T-helper 22 cell (primary cell): ENCODE results near the gene KCNK18.

Source experiments
- DNase-seq: peaks from one replicate; pipeline ENCODE4 v3.0.0-alpha.2; 2020; ENCODE audit warnings: low read depth

Gene KCNK18

GRCh38 chr10:117197189-117197588 is at the start of gene KCNK18:
Gene KCNK18 (plus strand): TSS chr10:117197489. CDS start chr10:117197489, 0 bp downstream.
- no peak for DNase-seq

DNA sequence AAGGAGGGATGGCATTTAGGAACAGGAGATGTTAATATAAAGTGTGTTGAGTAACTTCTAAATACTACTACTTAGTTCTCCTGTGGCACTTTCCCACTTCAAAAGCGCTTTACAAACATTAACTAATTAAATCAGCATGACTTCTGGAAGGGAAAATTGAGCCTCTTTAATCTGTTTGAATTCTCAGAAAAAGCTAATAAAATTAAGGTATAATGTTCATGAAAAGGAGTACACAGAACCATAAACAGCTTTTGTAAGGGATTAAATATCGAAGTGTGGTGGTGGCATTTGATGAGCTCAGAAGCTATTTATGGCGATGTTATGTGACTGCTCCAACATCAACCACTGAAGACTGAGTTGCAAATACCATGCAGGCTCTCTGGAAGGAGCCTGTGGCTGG is 49.0 kb upstream of the KCNK18 start:
- DNase-seq = no peak

DNA sequence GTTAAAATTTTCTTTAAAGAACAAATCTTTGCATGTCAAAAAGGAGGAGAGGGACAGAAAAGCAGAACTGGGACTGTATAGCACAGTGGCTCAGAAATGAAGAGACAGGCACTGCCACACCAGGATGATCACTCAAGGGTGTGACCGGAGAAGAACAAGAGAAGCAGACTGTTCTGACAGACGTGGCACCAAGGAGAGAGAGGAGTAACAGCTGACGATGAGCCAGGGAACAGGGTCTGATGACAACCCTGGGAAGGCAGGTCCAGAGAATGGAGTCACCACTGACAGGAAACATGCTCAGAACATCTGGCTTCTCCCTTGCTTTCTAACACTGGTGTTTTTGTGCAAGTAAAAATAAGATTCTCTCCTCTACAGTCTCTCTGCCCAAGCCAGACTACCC is 44.6 kb upstream of the KCNK18 start:
- no peak for DNase-seq

- DNase-seq = no peak
Measured at GRCh38 chr10:117158297-117158696, 39.0 kb upstream of the KCNK18 start.

DNA sequence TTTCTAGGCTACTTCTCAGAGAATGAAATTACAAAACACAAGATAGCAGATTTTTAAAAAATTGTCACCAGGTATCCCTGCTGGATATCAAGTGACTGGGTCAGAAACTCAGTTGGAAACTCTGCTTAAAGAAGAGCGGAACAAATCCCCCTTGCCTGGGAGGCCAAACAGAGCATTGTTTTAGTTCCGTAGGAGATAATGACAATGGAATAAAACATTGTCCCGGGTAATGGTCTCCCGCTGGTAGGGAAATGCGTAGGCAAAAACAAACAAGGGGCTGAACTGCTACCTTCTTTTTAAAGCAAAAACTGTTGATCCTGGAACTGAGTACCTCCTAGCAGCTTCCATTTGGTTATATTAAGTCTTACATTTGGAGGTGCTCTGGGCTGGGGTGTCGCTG is 37.9 kb upstream of the KCNK18 start:
- DNase-seq = no peak

DNA sequence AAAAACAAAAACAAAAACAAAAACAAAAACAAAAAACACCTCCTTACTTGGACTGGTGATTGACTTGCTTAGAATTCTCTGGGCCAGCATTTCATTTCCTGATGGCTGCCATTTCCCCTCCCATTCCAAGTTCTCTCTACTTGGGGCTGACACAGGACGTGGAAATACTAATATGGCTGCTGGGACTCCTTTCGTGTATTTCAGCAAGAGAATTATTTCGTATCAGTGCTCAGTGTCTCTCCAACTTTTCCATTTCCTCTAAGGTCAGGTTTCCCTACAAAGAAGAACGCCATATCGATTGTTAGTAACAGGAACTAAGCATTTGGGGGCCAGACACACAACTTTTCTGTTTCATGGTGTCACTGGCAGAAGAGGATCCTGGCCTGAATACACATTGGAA is 36.7 kb upstream of the KCNK18 start:
- no peak for DNase-seq

- no peak for DNase-seq
Measured at GRCh38 chr10:117161386-117162033, 35.8 kb upstream of the KCNK18 start.

- DNase-seq = no peak
Measured at GRCh38 chr10:117162093-117163060, 34.9 kb upstream of the KCNK18 start.

DNA sequence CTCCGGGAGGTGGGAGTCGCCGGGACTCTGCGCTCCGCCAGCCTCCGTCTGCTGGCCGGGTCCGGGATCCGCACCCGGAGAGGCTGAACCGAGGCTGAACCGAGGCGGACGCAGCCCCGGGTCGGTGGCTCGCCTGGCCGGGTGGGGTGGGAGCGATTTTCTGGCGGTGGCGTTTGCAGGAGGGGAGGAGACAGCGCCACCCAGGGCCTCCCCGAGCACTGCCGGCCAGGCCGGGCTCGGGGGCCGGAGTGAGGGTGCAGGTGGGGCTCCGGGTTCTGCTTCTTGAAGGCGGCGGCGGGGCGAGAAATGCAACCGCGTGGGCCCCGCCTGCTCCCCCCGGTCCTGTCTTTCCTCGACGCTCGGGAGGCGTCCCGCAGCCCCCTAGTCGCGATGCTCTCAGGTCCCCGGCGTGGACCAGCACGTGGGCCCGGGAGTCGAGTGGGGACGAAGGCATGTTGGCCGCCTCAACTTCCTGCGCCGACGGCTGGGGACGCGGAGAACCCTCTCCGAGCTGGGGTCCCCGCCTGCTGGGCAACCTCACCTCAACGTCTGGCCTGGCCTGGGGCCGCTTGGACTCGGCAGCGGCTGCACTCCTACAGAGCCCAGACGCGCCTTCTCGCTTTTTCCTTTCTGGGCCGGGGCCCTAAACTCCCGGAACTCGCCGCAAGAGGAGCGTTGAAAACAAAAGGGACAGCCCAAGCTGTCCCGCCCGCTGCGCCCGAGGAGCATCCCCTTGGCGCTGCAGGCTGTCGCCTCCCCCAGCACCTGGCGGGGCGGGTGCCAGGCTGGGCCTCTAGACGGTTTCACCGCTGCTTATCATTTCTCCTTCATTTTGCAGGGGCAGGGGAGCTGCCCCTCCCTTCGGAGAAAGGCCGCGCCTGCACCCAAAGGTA is 34.0 kb upstream of the KCNK18 start:
- no peak for DNase-seq

- DNase-seq = no peak
Measured at GRCh38 chr10:117163954-117164548, 33.2 kb upstream of the KCNK18 start.

DNA sequence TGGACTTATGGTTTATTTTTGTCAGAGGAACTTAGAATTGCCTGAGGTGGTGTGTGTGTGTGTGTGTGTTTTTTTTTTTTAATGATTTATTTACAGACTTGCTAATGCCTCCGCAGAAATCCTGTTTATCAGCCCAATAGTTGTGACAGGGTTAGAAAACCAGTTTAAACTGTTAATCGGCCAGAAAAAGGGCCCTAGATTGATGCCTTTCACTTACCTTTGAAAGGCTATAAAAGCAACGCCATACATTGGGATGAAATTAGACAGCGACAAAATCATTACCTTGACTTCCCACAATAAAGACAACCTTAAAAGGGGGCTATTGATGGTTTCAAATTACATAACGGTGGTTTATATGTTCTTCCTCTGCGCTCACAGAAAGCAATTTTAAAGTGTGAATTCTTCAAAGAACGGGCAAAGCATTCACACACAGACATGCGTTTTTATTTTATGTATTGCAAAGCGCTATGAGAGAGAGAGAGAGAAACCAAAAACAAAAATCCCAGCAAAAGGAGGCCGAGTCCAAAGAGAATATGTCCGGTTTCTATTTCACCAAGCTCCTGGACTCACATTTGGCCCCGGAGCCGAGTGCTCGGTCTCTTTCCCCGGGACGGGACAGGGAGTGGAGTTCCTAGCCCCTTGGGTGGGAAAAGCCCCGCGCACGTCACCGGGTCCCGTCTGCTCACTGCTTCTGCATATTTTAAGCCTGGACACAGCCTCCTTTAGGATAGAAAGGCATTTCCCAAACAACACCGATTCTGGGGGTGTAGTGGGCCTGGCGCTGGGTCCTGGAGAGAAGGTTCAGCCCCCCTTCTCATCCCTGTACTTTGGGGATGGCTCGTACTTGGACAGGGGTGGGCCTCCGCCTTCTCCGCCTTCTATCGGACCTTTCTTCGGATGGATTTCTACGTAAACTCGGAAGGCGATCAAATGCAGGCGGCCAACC is 32.4 kb upstream of the KCNK18 start:
- no peak for DNase-seq

DNA sequence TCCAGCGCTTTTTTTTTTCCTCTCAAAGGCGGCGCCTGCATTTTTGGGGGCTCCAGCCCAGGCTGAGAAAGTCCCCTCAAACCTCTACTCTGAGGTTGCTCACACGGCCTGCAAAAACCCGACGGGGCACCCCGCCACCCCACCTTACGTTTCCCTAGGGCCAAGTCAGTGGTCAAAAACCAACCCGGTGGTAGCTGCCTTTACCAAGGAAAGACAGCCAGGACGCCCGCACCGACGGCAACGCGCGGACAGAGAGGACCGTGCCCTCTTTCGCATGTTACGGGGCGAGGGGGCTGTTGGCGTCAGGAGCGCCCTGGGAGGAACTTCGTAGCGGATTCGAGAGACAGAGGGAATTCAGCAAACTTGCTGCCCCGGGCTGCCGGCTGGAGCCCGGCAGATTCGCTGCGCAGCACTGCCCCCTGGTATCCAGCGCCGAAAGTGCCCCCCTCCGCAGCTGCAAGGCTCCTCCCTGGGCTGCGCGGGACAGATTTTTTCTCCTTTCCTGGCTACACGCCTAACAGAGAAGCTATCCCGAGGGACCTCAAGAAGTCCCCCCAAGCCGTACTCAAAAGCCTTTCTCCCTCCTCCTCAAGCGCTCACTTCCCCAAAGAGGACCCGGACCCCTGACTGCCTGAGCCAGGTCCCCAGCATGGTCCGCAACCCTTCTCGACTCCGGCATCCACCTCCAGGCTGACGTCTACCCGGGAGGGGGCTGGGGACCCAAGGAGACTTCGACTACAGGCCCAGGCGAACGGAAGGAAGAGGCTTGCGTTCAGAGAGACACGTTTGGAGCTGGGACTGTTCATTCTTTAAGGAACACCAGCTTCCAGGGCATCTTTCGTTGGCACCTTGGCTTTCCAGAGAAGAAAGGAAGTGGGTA is 31.5 kb upstream of the KCNK18 start:
- DNase-seq = no peak

DNA sequence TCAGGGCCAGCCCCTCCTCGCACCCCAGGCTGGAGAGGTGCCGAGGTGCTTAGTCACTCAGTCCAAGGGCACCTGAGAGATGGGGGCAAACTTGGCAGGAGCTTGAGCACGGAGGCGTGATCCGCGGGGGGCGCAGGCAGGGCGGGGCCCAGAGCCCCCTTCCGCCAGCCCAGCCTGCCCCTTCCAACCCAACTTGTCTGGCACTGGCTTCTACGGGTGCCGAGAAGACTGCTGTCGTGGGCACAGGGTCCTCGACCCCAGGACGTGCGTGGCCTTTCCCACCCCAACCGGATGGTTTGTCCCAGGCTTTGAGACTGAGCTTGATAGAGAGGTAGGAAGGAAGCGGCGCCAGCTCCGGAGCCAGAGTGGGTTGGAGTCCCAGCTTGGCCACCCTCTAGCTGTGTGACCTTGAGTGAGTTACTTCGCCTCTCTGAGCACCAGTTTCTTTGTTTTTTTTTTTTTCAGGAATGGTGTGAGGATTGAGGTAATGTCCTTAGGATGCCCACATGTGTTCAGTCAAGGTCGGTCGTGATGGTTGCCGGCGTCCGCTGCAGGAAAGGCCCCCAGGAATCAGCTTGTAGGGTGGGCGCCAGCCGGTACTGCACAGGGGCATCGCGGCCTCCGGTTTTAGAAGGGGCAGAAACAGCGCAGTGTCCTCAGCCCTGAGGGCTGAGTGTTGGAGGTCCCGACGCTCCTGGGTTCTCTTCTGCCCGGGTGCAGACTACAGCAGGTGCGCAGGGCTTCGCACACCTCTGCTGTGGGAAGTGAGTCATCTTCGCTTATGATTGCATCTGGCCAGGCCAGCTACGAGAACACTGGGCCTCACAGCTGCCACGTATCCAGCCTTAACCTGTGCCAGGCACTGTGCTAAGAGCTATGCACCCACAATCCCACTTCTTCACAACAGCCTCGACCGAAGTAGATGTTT is 30.6 kb upstream of the KCNK18 start:
- DNase-seq = no peak

DNA sequence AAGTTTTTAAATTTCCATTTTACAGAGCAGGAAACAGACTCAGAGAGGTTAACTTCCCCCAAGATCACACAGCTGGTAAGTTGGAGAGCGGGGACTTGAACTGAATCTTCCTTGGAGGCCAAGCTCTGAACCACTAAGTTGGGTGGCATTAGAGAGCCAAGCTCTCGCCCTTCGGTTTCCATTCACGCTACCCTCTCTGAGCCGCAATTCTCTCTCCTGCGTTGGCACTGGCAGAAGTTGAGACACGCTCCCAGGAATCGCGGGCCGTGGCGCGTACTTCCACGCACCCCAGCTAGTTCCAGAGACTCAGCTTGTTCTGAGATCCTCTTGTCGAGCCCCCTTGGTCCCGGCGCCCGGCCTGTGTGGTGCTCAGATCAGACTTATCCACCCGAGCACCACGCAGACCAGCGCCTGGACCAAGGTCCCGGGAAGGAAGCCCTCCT is 29.9 kb upstream of the KCNK18 start:
- no peak for DNase-seq

GRCh38 chr10:117167789-117168674 is 29.3 kb upstream of the KCNK18 start:
- peak; percentile 21 for DNase-seq

GRCh38 chr10:117168729-117169128 is 28.6 kb upstream of the KCNK18 start:
- no peak for DNase-seq

GRCh38 chr10:117169480-117169879 is 27.8 kb upstream of the KCNK18 start:
- DNase-seq = no peak
